Lower lobe of right lung (tissue), 2 donors: ENCODE measurements around the gene YTHDF1. TPM values are rescaled to one million over a fixed set of nuclear protein-coding genes. Genes with fewer than 3 reads are reported as not detected.

ENCODE experiments used
- ATAC-seq, 2 donors: fragments of 200-7000 bp; cut with Tn5 transposase; one replicate each; pipeline ENCODE4 v1.9.1; 2020 to 2022; ENCODE audit warnings: mild to moderate bottlenecking in 2 of 2, moderate library complexity in 2 of 2
- DNase-seq: peaks from one replicate; pipeline ENCODE4 v3.0.0-alpha.2; 2020
- H3K27ac ChIP-seq: fragments of 200-600 bp; one replicate; pipeline ENCODE4 v1.8.0; 2022
- H3K27me3 ChIP-seq: fragments of 200-600 bp; one replicate; pipeline ENCODE4 v1.8.0; 2022; ENCODE audit warnings: low read depth
- H3K36me3 ChIP-seq: fragments of 200-600 bp; one replicate; pipeline ENCODE4 v1.8.0; 2022; ENCODE audit warnings: mild to moderate bottlenecking
- H3K4me1 ChIP-seq: fragments of 200-600 bp; one replicate; pipeline ENCODE4 v1.8.0; 2022
- H3K4me3 ChIP-seq: fragments of 200-600 bp; one replicate; pipeline ENCODE4 v1.8.0; 2022; ENCODE audit warnings: mild to moderate bottlenecking
- H3K9me3 ChIP-seq: fragments of 200-600 bp; one replicate; pipeline ENCODE4 v1.8.0; 2022
- CTCF ChIP-seq: fragments of 200-600 bp; IDR thresholded peaks from one replicate; pipeline ENCODE4 v1.8.0; 2022; ENCODE audit warnings: antibody characterized with exemption, mild to moderate bottlenecking
- intact Hi-C: fragments of 100-400 bp; cut with DNase I; formaldehyde crosslinking; loops from one replicate; pipeline ENCODE4 v1.11.0; 2022
- total RNA-seq: library from RNA; stranded (reverse); fragmentation: NEBNext Ultra II Directional; extraction: Animal tissue kit (Norgen Biotek cat#: 25700); gene quantifications from one replicate; pipeline ENCODE4 v1.2.1, GENCODE V29; 2021
- donor health status: DM: no; HTN: yes; CAD: no; lungs with severe emphysema.

The YTHDF1 gene
- total RNA-seq, 1 donor from 2014 or later: 33.4 TPM

DNA sequence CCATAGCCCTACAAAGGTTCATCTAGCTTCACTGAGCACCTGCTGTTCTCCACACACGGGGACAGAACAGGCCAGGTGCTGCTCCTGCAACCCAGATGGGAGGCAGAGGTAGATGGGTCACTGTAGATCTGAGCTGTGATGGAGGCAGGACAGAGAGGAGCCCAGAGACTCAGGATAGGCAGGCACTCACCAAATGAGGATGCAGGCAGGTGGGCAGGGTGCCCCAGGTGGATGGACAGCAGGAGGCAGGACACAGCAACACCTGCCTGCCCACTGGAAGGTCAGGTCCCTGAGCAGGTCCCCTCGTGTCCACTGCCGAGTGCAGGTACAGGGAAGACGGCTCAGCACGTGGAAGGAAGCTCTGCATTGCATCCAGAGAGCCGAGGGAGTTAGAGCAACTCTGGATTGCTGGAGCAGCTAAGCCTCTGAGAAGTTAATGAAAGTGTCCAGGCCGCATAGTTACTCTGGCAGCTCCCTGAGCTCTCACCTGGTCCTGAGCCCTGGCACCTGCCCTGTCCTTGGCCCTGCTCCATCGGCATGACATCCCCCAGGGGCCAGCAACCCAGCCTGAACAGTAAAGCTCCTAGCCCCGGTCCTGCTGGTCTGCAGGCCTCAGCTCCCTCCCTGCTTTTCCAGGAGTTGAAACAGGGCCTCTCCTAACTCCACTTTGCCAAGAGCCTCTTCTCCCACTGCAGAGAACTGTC is 4.9 kb upstream of the YTHDF1 start:
- no peak for TF ChIP-seq CTCF
- H3K27me3 ChIP-seq: peaks cover 25% of the 10 kb centered on the region
- ATAC-seq (no peak), DNase-seq (peak; percentile 35)
- H3K4me3 ChIP-seq: no peak overlapping the region
- no peaks in the 10 kb centered on the region for H3K9me3 ChIP-seq
- intact Hi-C loops: no loop called here
- H3K36me3 ChIP-seq: no peaks in the 10 kb centered on the region
- peaks cover 8% of the 10 kb centered on the region for H3K4me1 ChIP-seq
- no peak overlapping the region for H3K27ac ChIP-seq

- intact Hi-C loops: no loop called here
- no peak for ATAC-seq
Observed at GRCh38 chr20:63219866-63220521, 4.1 kb upstream of the YTHDF1 start.

GRCh38 chr20:63219447-63219821 is 3.5 kb upstream of the YTHDF1 start:
- TF ChIP-seq CTCF: no peak
- no peak for ATAC-seq
- H3K27me3 ChIP-seq: peaks cover 25% of the 10 kb centered on the region

More at GRCh38 chr20:63219866-63220521, 4.1 kb upstream of the YTHDF1 start:
- no peaks in the 10 kb centered on the region for H3K9me3 ChIP-seq
- H3K27ac ChIP-seq: no peak overlapping the region
- H3K27me3 ChIP-seq: peaks cover 25% of the 10 kb centered on the region
- H3K4me3 ChIP-seq: no peak overlapping the region
- H3K36me3 ChIP-seq: no peaks in the 10 kb centered on the region
- peaks cover 12% of the 10 kb centered on the region for H3K4me1 ChIP-seq
- TF ChIP-seq CTCF: no peak
- DNase-seq: no peak

DNA sequence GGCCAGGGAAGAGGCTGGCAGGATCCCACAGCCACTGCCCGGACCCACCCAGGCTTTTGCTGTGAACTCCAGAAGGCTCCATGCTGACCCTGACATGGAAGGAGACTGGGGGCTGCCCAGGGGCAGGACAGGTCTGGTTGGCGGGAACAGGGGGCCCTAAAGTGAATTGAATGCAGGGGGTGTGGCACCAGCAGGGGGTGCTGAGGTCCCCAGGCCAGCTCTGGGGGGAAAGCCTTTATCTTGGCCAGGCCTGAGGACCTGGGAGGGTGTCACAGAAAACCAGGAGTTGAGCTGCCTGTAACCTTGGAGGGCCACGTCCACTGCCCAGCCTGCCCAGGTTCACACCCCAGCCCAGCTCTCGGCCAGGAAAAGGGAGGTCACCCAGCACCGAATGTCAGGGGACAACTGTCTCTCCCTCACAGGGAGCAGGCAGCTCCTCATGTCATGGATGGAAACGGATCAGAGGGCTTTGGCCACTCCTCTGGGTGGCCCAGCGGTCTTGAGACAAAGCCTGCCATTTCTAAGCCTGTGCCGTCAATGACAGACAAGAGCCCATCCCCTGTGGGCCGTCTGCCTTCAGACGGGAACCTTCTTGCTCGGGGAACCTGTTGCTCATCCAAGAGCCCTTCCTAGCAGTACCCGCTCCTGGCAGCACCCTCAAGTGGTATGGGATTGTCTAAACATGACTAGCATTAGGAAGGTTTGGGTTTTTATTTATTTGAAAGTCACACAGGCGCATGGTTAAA is 2.9 kb upstream of the YTHDF1 start:
- Histone ChIP-seq H3K9me3 (no peaks in the 10 kb centered on the region), H3K36me3 (peaks cover 9% of the 10 kb centered on the region), H3K27me3 (peaks cover 25% of the 10 kb centered on the region), H3K4me1 (peaks cover 23% of the 10 kb centered on the region), H3K4me3 (no peak overlapping the region), H3K27ac (no peak overlapping the region)
- no peak for TF ChIP-seq CTCF
- intact Hi-C loops: no loop called here
- no peak for ATAC-seq
- DNase-seq: no peak

More at GRCh38 chr20:63219447-63219821, 3.5 kb upstream of the YTHDF1 start:
- intact Hi-C loops: no loop called here
- H3K27ac ChIP-seq: no peak overlapping the region
- H3K36me3 ChIP-seq: peaks cover 4% of the 10 kb centered on the region
- peaks cover 17% of the 10 kb centered on the region for H3K4me1 ChIP-seq
- H3K4me3 ChIP-seq: no peak overlapping the region
- DNase-seq: no peak
- no peaks in the 10 kb centered on the region for H3K9me3 ChIP-seq

- H3K9me3 ChIP-seq: no peaks in the 10 kb centered on the region
- peaks cover 34% of the 10 kb centered on the region for H3K4me1 ChIP-seq
- H3K36me3 ChIP-seq: peaks cover 18% of the 10 kb centered on the region
- DNase-seq (no peak), ATAC-seq (no peak)
- intact Hi-C loops: no loop called here
- H3K27me3 ChIP-seq: peaks cover 19% of the 10 kb centered on the region
- TF ChIP-seq CTCF: no peak
- H3K27ac ChIP-seq: no peak overlapping the region
- no peak overlapping the region for H3K4me3 ChIP-seq
Observed at GRCh38 chr20:63217706-63218105, 1.8 kb upstream of the YTHDF1 start.
